ENCODE data around the gene SEL1L. TPM values are rescaled to one million over a fixed set of nuclear protein-coding genes. Genes with fewer than 3 reads are reported as not detected.

Gene SEL1L
- total and polyA plus RNA-seq, 2 donors (not counting 3 experiments of a cell fraction or from before 2014, with no cell fraction given) = 15.0 to 95.0 TPM

GRCh38 chr14:81565441-81566290 is 32.0 kb upstream of the SEL1L start:
- Histone ChIP-seq H3K79me2 (ENCODE audit: control insufficient read depth, insufficient read depth, low read length) (no peaks in the 10 kb centered on the region), H3K4me1 (ENCODE audit: control insufficient read depth, extremely low read depth, insufficient read depth, low read length) (no peaks in the 10 kb centered on the region), H3K27ac (ENCODE audit: insufficient read depth, low read depth, low read length) (no peak overlapping the region), H3K9me3 (replicated peaks; ENCODE audit: control insufficient read depth, insufficient read depth, low read length) (no peaks in the 10 kb centered on the region), H3K9me1 (replicated peaks; ENCODE audit: control insufficient read depth, extremely low read depth, insufficient read depth, low read length) (no peaks in the 10 kb centered on the region), H3K4me3 (replicated peaks in 1 of 3; ENCODE audit: insufficient read depth in 1 of 3, low read depth in 1 of 3, low read length in 3 of 3) (no peak overlapping the region), H2AFZ (ENCODE audit: low read depth, low read length) (no peak overlapping the region), H3K36me3 (ENCODE audit: control insufficient read depth in 2 of 2, extremely low read depth in 1 of 2, insufficient read depth in 2 of 2, low read length in 2 of 2) (no peaks in the 10 kb centered on the region), H3K9ac (replicated peaks; ENCODE audit: extremely low read depth, insufficient read depth, low read length) (no peak overlapping the region), H3K27me3 (ENCODE audit: control insufficient read depth in 2 of 2, insufficient read depth in 2 of 2, low read length in 2 of 2) (no peaks in the 10 kb centered on the region), H3K4me2 (ENCODE audit: insufficient read depth, low read length) (no peak overlapping the region), H4K20me1 (replicated peaks; ENCODE audit: control insufficient read depth, extremely low read depth, insufficient read depth, low read length) (no peaks in the 10 kb centered on the region)
- no TSS peak for BruUV-seq (replicated peaks)
- dilution Hi-C loops (cut with MboI; ENCODE audit: extremely low pct_ligation_motif_present, low sequenced_read_pairs) = no loop called here
- FAIRE-seq (no peak), DNase-seq (ENCODE audit: low read depth, low spot score) (peak; percentile 6)
- TF ChIP-seq MAX (IDR thresholded peaks at IDR 0.05; ENCODE audit: insufficient read depth, insufficient read length) (no peak), CTCF (IDR thresholded peaks at IDR 0.05; ENCODE audit: extremely low read depth in 1 of 2, insufficient read depth in 1 of 2, low read depth in 1 of 2, low read length in 2 of 2) (no peak), POLR2A (IDR thresholded peaks at IDR 0.05; ENCODE audit: low read depth, low read length) (no peak), POLR2AphosphoS5 (IDR thresholded peaks at IDR 0.05; ENCODE audit: insufficient read depth, low read depth, low read length) (no peak), GATA2 (IDR thresholded peaks at IDR 0.05; ENCODE audit: insufficient read depth, insufficient read length, low read depth, low read length) (no peak), EZH2 (IDR thresholded peaks at IDR 0.05; ENCODE audit: borderline replicate concordance, low read depth, low read length, severe bottlenecking) (no peak), FOS (IDR thresholded peaks at IDR 0.05; ENCODE audit: borderline replicate concordance, insufficient read depth, low read length) (no peak), MYC (IDR thresholded peaks at IDR 0.05; ENCODE audit: low read depth, low read length) (no peak), JUN (IDR thresholded peaks at IDR 0.05; ENCODE audit: borderline replicate concordance, insufficient read depth, insufficient read length, low read depth) (no peak)
- ChIA-PET POLR2A (no interaction called here), CTCF (interaction anchor here (1.0 kb wide), 1 partner anchor 10 kb away, joined by 3 read pairs; no protein-coding TSS in a partner anchor)
- intact Hi-C loops (cut with micrococcal nuclease) = no loop called here

Data from endothelial cell of umbilical vein (primary cell).